MCF 10A (cell line): ENCODE measurements around the gene SGIP1. TPM values are rescaled to one million over a fixed set of nuclear protein-coding genes. Genes with fewer than 3 reads are reported as not detected.

ENCODE experiments used
- BruUV-seq: library from RNA; stranded (reverse); fragments of 400-500 nt; replicated peaks from 2 replicates; lab custom pipeline; 2021; lab: Mats Ljungman, UMichigan
- CTCF ChIA-PET: fragments of 300-600 bp; sonication (Branson Sonifier 250); formaldehyde crosslinking; extraction: SDS; loops from one replicate; lab custom pipeline; 2021; ENCODE audit warnings: antibody characterized with exemption, inconsistent platforms; lab: Yijun Ruan, JAX
- POLR2A ChIA-PET: fragments of 300-600, 350-650 bp; sonication (Branson Sonifier 250); formaldehyde crosslinking; extraction: SDS; loops from one replicate; lab custom pipeline; 2020; ENCODE audit warnings: antibody characterized with exemption, inconsistent platforms; lab: Yijun Ruan, JAX
- DNase-seq: peaks from one replicate; pipeline ENCODE4 v3.0.0-alpha.2; 2018; ENCODE audit not compliant: unreplicated experiment
- H3K27ac Mint-ChIP-seq: one replicate; pipeline ENCODE4 v1.8.0; 2022; ENCODE audit warnings: mild to moderate bottlenecking, low read depth, mixed read lengths; ENCODE audit not compliant: unreplicated experiment
- H3K27me3 Mint-ChIP-seq: one replicate; pipeline ENCODE4 v1.8.0; 2022; ENCODE audit warnings: mixed read lengths; ENCODE audit not compliant: insufficient read depth, unreplicated experiment
- H3K36me3 Mint-ChIP-seq: one replicate; pipeline ENCODE4 v1.8.0; 2022; ENCODE audit warnings: mild to moderate bottlenecking, moderate library complexity, mixed read lengths; ENCODE audit not compliant: insufficient read depth, unreplicated experiment
- H3K4me1 Mint-ChIP-seq: one replicate; pipeline ENCODE4 v1.8.0; 2022; ENCODE audit warnings: mixed read lengths; ENCODE audit not compliant: insufficient read depth, unreplicated experiment
- H3K4me3 Mint-ChIP-seq: one replicate; pipeline ENCODE4 v1.8.0; 2022; ENCODE audit warnings: mild to moderate bottlenecking, moderate library complexity, mixed read lengths; ENCODE audit not compliant: unreplicated experiment
- H3K9me3 Mint-ChIP-seq: one replicate; pipeline ENCODE4 v1.8.0; 2022; ENCODE audit warnings: mixed read lengths; ENCODE audit not compliant: unreplicated experiment
- intact Hi-C: fragments of 100-400 bp; cut with micrococcal nuclease; formaldehyde crosslinking; loops from 2 replicates; pipeline ENCODE4 v1.14.1; 2022
- total RNA-seq: library from RNA; stranded (reverse); gene quantifications from 2 replicates; pipeline ENCODE4 v1.2.3, GENCODE V29; 2022
- TF ChIP-seq, protein P1 (sequence below): fragments of 200-600 bp; IDR thresholded peaks from one replicate; pipeline ENCODE4 v1.8.0; 2022; ENCODE audit warnings: antibody characterized with exemption, mild to moderate bottlenecking; ENCODE audit not compliant: unreplicated experiment

SGIP1 gene
- total RNA-seq, 1 experiment from 2014 or later, result not detected

DNA sequence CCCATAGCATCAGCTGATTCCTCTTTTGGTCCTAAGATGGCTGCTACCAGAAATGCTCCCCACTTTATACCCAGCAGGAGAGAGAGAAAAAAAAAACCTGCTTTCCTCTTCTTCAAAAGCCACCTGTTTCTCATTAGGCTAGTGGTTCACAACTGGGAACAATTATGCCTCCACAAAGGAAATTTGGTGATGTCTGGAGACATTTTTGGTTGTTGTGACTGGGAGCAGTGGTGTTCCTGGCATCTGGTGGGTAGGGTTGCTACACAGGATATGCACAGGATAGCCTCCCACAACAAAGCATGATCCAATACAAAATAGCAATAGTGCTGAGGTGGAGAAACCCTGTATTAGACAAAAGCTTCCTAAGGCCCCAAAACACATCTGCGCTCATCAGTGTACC lies 38.5 kb upstream of the SGIP1 start:
- no peak overlapping the region for H3K27ac Mint-ChIP-seq
- TF ChIP-seq, protein P1, sequence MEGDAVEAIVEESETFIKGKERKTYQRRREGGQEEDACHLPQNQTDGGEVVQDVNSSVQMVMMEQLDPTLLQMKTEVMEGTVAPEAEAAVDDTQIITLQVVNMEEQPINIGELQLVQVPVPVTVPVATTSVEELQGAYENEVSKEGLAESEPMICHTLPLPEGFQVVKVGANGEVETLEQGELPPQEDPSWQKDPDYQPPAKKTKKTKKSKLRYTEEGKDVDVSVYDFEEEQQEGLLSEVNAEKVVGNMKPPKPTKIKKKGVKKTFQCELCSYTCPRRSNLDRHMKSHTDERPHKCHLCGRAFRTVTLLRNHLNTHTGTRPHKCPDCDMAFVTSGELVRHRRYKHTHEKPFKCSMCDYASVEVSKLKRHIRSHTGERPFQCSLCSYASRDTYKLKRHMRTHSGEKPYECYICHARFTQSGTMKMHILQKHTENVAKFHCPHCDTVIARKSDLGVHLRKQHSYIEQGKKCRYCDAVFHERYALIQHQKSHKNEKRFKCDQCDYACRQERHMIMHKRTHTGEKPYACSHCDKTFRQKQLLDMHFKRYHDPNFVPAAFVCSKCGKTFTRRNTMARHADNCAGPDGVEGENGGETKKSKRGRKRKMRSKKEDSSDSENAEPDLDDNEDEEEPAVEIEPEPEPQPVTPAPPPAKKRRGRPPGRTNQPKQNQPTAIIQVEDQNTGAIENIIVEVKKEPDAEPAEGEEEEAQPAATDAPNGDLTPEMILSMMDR, result no peak
- ChIA-PET CTCF (interaction anchor here (0.7 to 1.9 kb wide), 3 partner anchors 8 to 1433 kb away, joined by 3 to 9 read pairs (median 3); no protein-coding TSS in a partner anchor), POLR2A (no interaction called here)
- no peak for DNase-seq
- intact Hi-C loops, result no loop called here
- H3K36me3 Mint-ChIP-seq, result no peaks in the 10 kb centered on the region
- H3K4me3 Mint-ChIP-seq, result no peak overlapping the region
- H3K9me3 Mint-ChIP-seq, result no peaks in the 10 kb centered on the region
- peaks cover 6% of the 10 kb centered on the region for H3K4me1 Mint-ChIP-seq
- BruUV-seq, result no TSS peak
- no peaks in the 10 kb centered on the region for H3K27me3 Mint-ChIP-seq

DNA sequence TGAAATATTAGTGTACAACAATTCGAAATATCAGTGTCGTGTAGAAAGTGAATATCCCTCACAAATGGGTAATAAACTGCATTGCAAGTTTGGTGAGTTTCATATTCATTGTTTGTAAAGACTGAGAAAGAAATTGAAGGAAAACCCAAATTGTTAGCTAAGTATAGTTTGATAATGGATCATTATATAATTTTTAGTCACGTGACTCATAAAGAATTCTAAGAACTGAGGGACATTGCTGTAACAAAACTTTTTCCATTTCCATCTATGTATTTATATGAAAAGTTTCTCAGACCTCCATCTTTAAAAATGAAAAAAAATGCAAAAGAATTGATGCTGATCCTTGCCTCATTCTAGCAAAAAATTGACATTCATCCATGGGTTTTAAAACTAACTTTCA lies 36.0 kb upstream of the SGIP1 start:
- Mint-ChIP-seq H3K36me3 (no peaks in the 10 kb centered on the region), H3K9me3 (no peaks in the 10 kb centered on the region), H3K4me3 (no peak overlapping the region), H3K4me1 (no peaks in the 10 kb centered on the region), H3K27me3 (no peaks in the 10 kb centered on the region), H3K27ac (no peak overlapping the region)
- BruUV-seq, result no TSS peak
- TF ChIP-seq, protein P1, result no peak
- ChIA-PET POLR2A (no interaction called here), CTCF (interaction anchor here (0.8 kb wide), 1 partner anchor 34 kb away, joined by 3 read pairs; no protein-coding TSS in a partner anchor)
- intact Hi-C loops, result no loop called here
- DNase-seq, result no peak

DNA sequence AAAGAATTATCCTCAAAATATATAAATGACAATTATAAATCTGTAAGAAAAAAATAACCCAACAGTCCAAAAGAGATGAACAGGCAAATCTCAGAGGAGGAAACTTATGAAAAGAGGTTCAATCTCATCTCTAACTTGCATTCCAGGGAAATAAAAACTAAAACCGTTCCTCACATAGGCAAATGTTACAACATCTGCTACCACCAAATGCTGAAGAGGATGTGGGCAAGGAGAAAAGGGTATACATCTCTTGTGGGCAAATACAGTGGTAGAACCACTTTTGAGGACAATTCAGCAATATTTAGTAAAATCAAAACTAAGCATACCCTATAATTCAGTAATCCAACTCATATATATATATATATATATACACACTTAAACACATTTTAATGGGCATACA lies 33.7 kb upstream of the SGIP1 start:
- POLR2A ChIA-PET, result no interaction called here

DNA sequence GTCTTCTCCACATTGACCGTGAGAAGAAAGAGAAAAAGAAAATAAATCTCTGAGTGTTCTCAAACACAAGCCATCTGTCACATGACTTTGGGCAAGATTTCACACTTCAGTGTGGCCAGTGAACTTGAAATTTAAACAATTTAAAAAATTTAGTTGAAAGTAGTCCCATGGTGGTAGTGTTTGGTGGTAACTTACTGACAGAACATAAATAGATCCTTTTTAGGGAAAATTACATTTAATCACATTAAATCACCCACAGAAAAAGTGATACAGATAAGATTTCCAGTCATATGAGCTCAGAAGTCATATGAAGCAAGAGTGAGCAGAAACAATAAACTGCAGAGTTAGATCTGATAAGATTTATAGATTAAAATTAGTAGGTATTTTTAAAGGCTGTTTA lies 31.9 kb upstream of the SGIP1 start:
- ChIA-PET CTCF (interaction anchor here (1.2 to 2.9 kb wide), 4 partner anchors 24 to 260 kb away, joined by 5 to 17 read pairs (median 11); no protein-coding TSS in a partner anchor), POLR2A (interaction anchor here (0.6 to 0.7 kb wide), 2 partner anchors 90 to 1882 kb away, joined by 3 read pairs; no protein-coding TSS in a partner anchor)
- intact Hi-C loops, result loop anchor here (5.0 to 10.0 kb wide), 2 partner anchors 225 to 547 kb away; no protein-coding TSS in a partner anchor
- no peak for DNase-seq
- no peaks in the 10 kb centered on the region for H3K4me1 Mint-ChIP-seq
- no peaks in the 10 kb centered on the region for H3K9me3 Mint-ChIP-seq
- H3K36me3 Mint-ChIP-seq, result no peaks in the 10 kb centered on the region
- no peak overlapping the region for H3K27ac Mint-ChIP-seq
- TF ChIP-seq, protein P1, result no peak
- no peak overlapping the region for H3K4me3 Mint-ChIP-seq
- no peaks in the 10 kb centered on the region for H3K27me3 Mint-ChIP-seq
- no TSS peak for BruUV-seq

More for the DNA sequence above, 33.7 kb upstream of the SGIP1 start:
- Mint-ChIP-seq H3K36me3 (no peaks in the 10 kb centered on the region), H3K27me3 (no peaks in the 10 kb centered on the region), H3K27ac (no peak overlapping the region), H3K4me1 (no peaks in the 10 kb centered on the region), H3K9me3 (no peaks in the 10 kb centered on the region), H3K4me3 (no peak overlapping the region)
- intact Hi-C loops, result loop anchor here (5.0 to 10.0 kb wide), 2 partner anchors 227 to 546 kb away; no protein-coding TSS in a partner anchor
- CTCF ChIA-PET, result interaction anchor here (0.6 kb wide), 1 partner anchor 15 kb away, joined by 3 read pairs; no protein-coding TSS in a partner anchor
- TF ChIP-seq, protein P1, result no peak
- no peak for DNase-seq
- no TSS peak for BruUV-seq
